Ascending aorta (tissue), 2 donors: ENCODE measurements around the gene ACVRL1. TPM values are rescaled to one million over a fixed set of nuclear protein-coding genes. Genes with fewer than 3 reads are reported as not detected.

ENCODE experiments used
- DNase-seq, 2 donors: peaks; one replicate each; pipeline ENCODE4 v3.0.0-alpha.2; 2019; ENCODE audit warnings: low spot score in 2 of 2
- H3K27ac ChIP-seq, 2 donors: fragments of 200-600 bp; sonication (generic); one replicate each; pipeline ENCODE4 v1.5.1; 2016 to 2017; ENCODE audit warnings: mild to moderate bottlenecking in 1 of 2
- H3K27me3 ChIP-seq: fragments of 200-600 bp; sonication (generic); one replicate; pipeline ENCODE4 v1.5.1; 2017
- H3K36me3 ChIP-seq, 2 donors: fragments of 200-600 bp; sonication (generic); one replicate each; pipeline ENCODE4 v1.5.1; 2016
- H3K4me1 ChIP-seq, 2 donors: fragments of 200-600 bp; sonication (generic); one replicate each; pipeline ENCODE4 v1.5.1; 2016 to 2017; ENCODE audit warnings: mild to moderate bottlenecking in 1 of 2
- H3K4me3 ChIP-seq, 2 donors: fragments of 200-600 bp; sonication (generic); one replicate each; pipeline ENCODE4 v1.5.1; 2016 to 2017; ENCODE audit warnings: mild to moderate bottlenecking in 1 of 2
- H3K9me3 ChIP-seq, 2 donors: fragments of 200-600 bp; sonication (generic); one replicate each; pipeline ENCODE4 v1.5.1; 2016
- intact Hi-C: fragments of 100-400 bp; cut with DNase I; formaldehyde crosslinking; loops from one replicate; pipeline ENCODE4 v1.15.1; 2023
- total RNA-seq: library from RNA; depleted of rRNA; stranded (reverse); fragments of >200 nt; gene quantifications from one replicate; pipeline ENCODE4 v1.1.0, GENCODE V29; 2016
- TF ChIP-seq, protein P1 (sequence below), 3 experiments: fragments of 200-600 bp in 2 of 3; fragments of 450-650 bp in 1 of 3; sonication (generic) in 2 of 3; IDR thresholded peaks; one replicate each; pipeline ENCODE4 v1.5.1; 2016 to 2019; ENCODE audit warnings: antibody characterized with exemption in 3 of 3, mild to moderate bottlenecking in 1 of 3, moderate library complexity in 1 of 3

ACVRL1 gene
- total RNA-seq, 1 donor from 2014 or later, result 308 TPM

DNA sequence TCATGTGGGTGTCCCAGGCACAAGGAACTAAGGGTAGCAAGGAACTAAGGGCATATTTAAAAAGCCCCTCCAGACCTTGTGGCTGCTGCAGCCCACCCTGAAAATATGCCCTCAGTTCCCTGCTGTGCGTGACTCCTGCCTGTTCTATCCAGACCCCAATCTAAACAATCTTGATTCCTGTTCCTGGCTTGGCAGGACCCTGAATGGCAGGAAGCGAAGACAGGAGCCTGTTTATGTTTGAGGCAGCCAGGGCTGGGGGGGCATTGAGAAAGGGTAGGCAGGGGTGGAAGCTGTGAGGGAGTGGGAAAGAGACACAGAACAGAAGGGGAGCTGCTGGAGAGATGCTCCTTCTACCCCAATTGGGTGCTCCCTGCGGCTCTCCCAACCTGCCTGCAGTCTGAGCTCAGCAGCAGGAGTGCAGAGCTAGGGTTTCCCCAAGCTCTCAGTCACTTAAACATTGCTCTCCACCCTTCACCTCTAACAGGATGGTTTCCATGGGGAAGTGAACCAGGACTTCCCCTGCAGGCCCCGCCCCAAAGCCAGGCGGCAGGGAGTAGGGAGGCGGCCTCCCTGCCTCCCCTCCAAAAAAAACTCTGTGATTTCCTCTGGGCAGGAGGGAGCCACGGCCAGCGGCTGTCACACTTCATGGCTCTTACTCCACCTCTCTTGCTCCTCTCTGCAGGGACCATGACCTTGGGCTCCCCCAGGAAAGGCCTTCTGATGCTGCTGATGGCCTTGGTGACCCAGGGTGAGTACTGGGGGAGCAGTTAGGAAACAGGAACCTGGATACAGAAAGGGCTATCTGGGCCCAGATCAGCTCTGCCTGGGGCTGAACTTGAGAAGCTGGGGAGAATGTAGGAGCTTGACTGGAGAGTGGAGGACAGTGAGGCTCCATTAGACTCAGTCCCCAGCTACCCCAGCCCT lies 4.7 kb downstream of the ACVRL1 start:
- H3K4me3 ChIP-seq, result peak overlapping the region; percentile 15 to 26
- H3K36me3 ChIP-seq, result no peaks in the 10 kb centered on the region
- DNase-seq, result peak in 1 of 2 donors; percentile 67
- H3K9me3 ChIP-seq, result no peaks in the 10 kb centered on the region
- TF ChIP-seq, protein P1, sequence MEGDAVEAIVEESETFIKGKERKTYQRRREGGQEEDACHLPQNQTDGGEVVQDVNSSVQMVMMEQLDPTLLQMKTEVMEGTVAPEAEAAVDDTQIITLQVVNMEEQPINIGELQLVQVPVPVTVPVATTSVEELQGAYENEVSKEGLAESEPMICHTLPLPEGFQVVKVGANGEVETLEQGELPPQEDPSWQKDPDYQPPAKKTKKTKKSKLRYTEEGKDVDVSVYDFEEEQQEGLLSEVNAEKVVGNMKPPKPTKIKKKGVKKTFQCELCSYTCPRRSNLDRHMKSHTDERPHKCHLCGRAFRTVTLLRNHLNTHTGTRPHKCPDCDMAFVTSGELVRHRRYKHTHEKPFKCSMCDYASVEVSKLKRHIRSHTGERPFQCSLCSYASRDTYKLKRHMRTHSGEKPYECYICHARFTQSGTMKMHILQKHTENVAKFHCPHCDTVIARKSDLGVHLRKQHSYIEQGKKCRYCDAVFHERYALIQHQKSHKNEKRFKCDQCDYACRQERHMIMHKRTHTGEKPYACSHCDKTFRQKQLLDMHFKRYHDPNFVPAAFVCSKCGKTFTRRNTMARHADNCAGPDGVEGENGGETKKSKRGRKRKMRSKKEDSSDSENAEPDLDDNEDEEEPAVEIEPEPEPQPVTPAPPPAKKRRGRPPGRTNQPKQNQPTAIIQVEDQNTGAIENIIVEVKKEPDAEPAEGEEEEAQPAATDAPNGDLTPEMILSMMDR (IDR thresholded peaks at IDR 0.05), result no peak
- H3K27ac ChIP-seq, result peak overlapping the region in 1 of 2 donors; percentile 40
- peaks cover 0 to 11% of the 10 kb centered on the region in 2 donors for H3K4me1 ChIP-seq
- H3K27me3 ChIP-seq, result no peaks in the 10 kb centered on the region
- intact Hi-C loops, result no loop called here

DNA sequence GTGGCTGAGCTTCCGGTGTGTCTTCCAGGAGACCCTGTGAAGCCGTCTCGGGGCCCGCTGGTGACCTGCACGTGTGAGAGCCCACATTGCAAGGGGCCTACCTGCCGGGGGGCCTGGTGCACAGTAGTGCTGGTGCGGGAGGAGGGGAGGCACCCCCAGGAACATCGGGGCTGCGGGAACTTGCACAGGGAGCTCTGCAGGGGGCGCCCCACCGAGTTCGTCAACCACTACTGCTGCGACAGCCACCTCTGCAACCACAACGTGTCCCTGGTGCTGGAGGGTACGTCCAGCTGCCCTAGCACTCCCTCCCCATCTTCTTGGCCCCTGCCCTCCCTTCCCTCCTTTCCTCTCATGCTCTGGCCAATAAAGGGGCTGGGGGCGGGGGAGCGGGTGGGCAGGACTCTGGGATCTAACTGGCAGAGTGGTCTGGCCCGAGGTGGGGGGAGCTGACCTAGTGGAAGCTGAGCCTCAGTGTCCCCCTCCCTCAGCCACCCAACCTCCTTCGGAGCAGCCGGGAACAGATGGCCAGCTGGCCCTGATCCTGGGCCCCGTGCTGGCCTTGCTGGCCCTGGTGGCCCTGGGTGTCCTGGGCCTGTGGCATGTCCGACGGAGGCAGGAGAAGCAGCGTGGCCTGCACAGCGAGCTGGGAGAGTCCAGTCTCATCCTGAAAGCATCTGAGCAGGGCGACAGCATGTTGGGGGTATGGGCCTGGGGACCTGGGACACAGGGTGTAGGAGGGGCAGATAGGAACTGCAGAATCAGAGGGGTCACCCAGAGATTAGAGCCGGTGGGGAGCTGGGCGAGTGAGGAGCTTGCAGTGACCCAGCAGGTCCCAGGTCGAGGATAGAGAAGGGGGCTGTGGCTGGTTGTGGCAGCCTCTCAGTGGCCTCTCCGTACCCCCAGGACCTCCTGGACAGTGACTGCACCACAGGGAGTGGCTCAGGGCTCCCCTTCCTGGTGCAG lies 6.0 kb downstream of the ACVRL1 start:
- DNase-seq, result no peak
- intact Hi-C loops, result no loop called here
- H3K27me3 ChIP-seq, result no peaks in the 10 kb centered on the region
- no peaks in the 10 kb centered on the region for H3K36me3 ChIP-seq
- no peak overlapping the region for H3K4me3 ChIP-seq
- TF ChIP-seq, protein P1 (IDR thresholded peaks at IDR 0.05), result no peak
- H3K9me3 ChIP-seq, result no peaks in the 10 kb centered on the region
- H3K27ac ChIP-seq, result no peak overlapping the region
- H3K4me1 ChIP-seq, result peaks cover 0 to 11% of the 10 kb centered on the region in 2 donors

DNA sequence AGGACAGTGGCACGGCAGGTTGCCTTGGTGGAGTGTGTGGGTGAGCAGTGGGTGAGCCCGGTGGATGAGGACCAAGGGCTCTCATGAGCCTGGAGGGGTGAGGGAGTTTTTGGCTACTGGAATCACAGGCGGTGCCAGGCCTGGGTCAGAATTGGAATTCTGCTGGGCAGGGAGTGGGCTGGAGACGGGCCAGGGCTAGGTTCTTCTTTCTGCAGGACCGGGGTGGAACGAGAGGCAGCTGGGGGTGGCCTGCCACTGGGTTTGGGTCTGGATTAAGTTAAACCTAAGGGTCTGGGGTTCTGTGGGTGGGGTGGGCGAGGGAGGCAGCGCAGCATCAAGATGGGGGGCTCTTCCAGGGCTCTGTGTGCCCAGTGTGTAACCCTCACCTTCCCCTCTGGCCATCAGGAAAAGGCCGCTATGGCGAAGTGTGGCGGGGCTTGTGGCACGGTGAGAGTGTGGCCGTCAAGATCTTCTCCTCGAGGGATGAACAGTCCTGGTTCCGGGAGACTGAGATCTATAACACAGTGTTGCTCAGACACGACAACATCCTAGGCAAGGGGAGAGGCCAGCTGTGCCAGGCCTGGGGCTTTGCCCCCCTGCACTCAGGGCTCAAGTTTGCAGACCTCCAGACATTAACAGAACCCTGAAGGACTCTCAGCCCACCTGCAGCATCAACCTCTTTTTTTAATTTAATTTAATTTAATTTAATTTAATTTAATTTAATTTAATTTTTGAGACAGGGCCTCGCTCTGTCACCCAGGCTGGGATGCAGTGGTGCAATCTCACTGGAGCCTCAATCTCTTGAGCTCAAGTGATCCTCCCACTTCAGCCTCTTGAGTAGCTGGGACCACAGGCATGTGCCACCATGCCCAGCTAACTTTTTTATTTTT lies 7.0 kb downstream of the ACVRL1 start:
- H3K27me3 ChIP-seq, result no peaks in the 10 kb centered on the region
- H3K4me3 ChIP-seq, result no peak overlapping the region
- no peak overlapping the region for H3K27ac ChIP-seq
- no peaks in the 10 kb centered on the region for H3K9me3 ChIP-seq
- DNase-seq, result no peak
- no peaks in the 10 kb centered on the region for H3K36me3 ChIP-seq
- peaks cover 0 to 11% of the 10 kb centered on the region in 2 donors for H3K4me1 ChIP-seq
- intact Hi-C loops, result no loop called here
- TF ChIP-seq, protein P1 (IDR thresholded peaks at IDR 0.05), result no peak

DNA sequence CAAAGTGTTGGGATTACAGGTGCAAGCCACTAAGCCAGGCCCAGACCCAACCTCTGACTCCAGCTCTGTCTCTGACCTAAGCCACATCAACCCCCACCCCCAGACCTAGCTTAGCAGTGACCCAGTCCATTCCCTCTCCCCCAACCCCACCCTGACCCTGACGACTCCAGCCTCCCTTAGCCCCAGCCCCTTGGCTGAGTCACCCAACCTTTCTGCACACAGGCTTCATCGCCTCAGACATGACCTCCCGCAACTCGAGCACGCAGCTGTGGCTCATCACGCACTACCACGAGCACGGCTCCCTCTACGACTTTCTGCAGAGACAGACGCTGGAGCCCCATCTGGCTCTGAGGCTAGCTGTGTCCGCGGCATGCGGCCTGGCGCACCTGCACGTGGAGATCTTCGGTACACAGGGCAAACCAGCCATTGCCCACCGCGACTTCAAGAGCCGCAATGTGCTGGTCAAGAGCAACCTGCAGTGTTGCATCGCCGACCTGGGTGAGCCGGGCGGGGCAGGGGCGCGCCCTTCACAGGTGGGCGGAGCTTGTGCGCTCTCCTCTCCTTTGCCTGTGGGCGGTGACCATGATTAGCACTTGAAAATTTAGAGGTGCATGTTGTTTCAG lies 7.8 kb downstream of the ACVRL1 start:
- no peak overlapping the region for H3K27ac ChIP-seq
- TF ChIP-seq, protein P1 (IDR thresholded peaks at IDR 0.05), result no peak
- peaks cover 0 to 11% of the 10 kb centered on the region in 2 donors for H3K4me1 ChIP-seq
- H3K9me3 ChIP-seq, result no peaks in the 10 kb centered on the region
- no peaks in the 10 kb centered on the region for H3K27me3 ChIP-seq
- no peaks in the 10 kb centered on the region for H3K36me3 ChIP-seq
- H3K4me3 ChIP-seq, result no peak overlapping the region
- DNase-seq, result no peak
- intact Hi-C loops, result no loop called here
